ENCODE measurements around the gene NKAIN1. TPM values are rescaled to one million over a fixed set of nuclear protein-coding genes. Genes with fewer than 3 reads are reported as not detected.

NKAIN1 gene
- total and polyA plus RNA-seq, 2 experiments from 2014 or later: 14.7 to 56.7 TPM

- DNase-seq (ENCODE audit: low spot score) (no peak), ATAC-seq (no peak)
- H3F3A ChIP-seq (replicated peaks; ENCODE audit: low read depth): no peaks in the 10 kb centered on the region
- no peaks in the 10 kb centered on the region for H3K4me1 ChIP-seq (ENCODE audit: insufficient read depth)
- no peaks in the 10 kb centered on the region for H4K20me1 ChIP-seq (replicated peaks; ENCODE audit: insufficient read depth)
- no peak overlapping the region for H3K27ac Mint-ChIP-seq
- no peak overlapping the region for H3K27ac ChIP-seq (ENCODE audit: low read depth)
- H3K9me2 ChIP-seq (ENCODE audit: insufficient read depth): no peaks in the 10 kb centered on the region
- H3K4me2 ChIP-seq: no peak overlapping the region
- no peaks in the 10 kb centered on the region for H3K36me3 ChIP-seq (ENCODE audit: insufficient read depth)
- H2AFZ ChIP-seq: no peak overlapping the region
- no peaks in the 10 kb centered on the region for H3K27me3 ChIP-seq (ENCODE audit: insufficient read depth)
- H3K4me3 ChIP-seq: no peak overlapping the region
- H3K4me3 Mint-ChIP-seq: no peak overlapping the region
- H3K79me2 ChIP-seq (replicated peaks; ENCODE audit: insufficient read depth): no peaks in the 10 kb centered on the region
- peaks cover 10% of the 10 kb centered on the region for H3K4me1 Mint-ChIP-seq
- H3K27me3 Mint-ChIP-seq (ENCODE audit: insufficient read depth, low read depth, poor library complexity): no peaks in the 10 kb centered on the region
- H3K9me3 Mint-ChIP-seq: no peaks in the 10 kb centered on the region
- H3K36me3 Mint-ChIP-seq (ENCODE audit: low read depth): no peaks in the 10 kb centered on the region; the same call in 2 of the 3 replicates
- TF ChIP-seq ZNF331 (CRISPR knock-in tag; IDR thresholded peaks at IDR 0.05; ENCODE audit: low read depth) (no peak), ETS1 (IDR thresholded peaks at IDR 0.05) (no peak), CREB1 (CRISPR knock-in tag; IDR thresholded peaks at IDR 0.05; ENCODE audit: low read depth) (no peak), EZH2phosphoT487 (IDR thresholded peaks at IDR 0.05; ENCODE audit: unreplicated experiment) (no peak), CTCF (conservative IDR thresholded peaks at IDR 0.05; ENCODE audit: low read depth in 2 of 2) (no peak), EZH2 (IDR thresholded peaks at IDR 0.05; ENCODE audit: low read depth, unreplicated experiment) (no peak), POLR2AphosphoS5 (IDR thresholded peaks at IDR 0.05; ENCODE audit: low read depth) (no peak), STAT1 (IDR thresholded peaks at IDR 0.05; ENCODE audit: unreplicated experiment) (no peak), ZNF114 (CRISPR knock-in tag; IDR thresholded peaks at IDR 0.05) (no peak), REST (IDR thresholded peaks at IDR 0.05; ENCODE audit: unreplicated experiment) (no peak), NANOG (IDR thresholded peaks at IDR 0.05; ENCODE audit: borderline replicate concordance) (no peak), JUNB (IDR thresholded peaks at IDR 0.05; ENCODE audit: unreplicated experiment) (no peak), ZNF462 (CRISPR knock-in tag; IDR thresholded peaks at IDR 0.05) (no peak)
Observed at GRCh38 chr1:31191281-31191680, 48.4 kb downstream of the NKAIN1 start.

Data from GM23338 (cell line).